HT-29 (cell line): ENCODE measurements around the gene STAT3. TPM values are rescaled to one million over a fixed set of nuclear protein-coding genes. Genes with fewer than 3 reads are reported as not detected.

Source experiments
- DNase-seq: peaks from one replicate; pipeline ENCODE4 v3.0.0-alpha.2; 2015; ENCODE audit warnings: low spot score
- total RNA-seq: library from RNA; depleted of rRNA; stranded (reverse); fragments of >200 nt; shearing (Covaris generic); gene quantifications from 2 replicates; pipeline ENCODE4 v1.2.3, GENCODE V29; 2014

STAT3 gene
- total RNA-seq, 1 experiment from 2014 or later: 30.9 TPM

DNA sequence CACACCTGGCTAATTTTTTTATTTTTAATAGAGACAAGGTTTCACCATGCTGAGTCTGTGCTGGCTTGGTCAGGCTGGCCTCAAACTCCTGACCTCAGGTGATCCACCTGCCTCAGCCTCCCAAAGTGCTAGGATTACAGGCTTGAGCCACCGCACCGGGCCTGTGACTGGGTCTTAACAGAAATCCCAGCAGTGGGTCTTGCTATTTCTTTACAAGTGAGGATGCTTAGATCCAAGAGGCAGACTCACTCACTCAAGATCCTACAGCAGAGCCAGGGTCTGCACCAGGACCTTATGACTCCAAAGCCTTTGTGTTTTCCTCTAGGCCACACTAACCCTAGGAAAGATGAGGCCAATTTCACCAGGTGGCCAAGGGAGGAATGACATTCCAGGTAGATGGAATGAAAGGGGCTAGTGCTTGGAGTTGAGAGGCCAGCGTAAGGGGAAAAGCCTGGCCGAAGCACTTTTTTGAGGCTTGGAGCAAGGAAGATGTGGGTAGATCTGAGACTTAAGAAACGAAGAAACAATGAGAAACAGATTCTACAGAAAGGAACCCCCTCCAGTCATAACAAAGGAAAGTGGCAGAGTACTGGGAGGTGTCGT lies 105.7 kb downstream of the STAT3 start:
- no peak for DNase-seq

- DNase-seq: no peak
These were observed 106.6 kb downstream of the STAT3 start for GRCh38 chr17:42281571-42282096.

DNA sequence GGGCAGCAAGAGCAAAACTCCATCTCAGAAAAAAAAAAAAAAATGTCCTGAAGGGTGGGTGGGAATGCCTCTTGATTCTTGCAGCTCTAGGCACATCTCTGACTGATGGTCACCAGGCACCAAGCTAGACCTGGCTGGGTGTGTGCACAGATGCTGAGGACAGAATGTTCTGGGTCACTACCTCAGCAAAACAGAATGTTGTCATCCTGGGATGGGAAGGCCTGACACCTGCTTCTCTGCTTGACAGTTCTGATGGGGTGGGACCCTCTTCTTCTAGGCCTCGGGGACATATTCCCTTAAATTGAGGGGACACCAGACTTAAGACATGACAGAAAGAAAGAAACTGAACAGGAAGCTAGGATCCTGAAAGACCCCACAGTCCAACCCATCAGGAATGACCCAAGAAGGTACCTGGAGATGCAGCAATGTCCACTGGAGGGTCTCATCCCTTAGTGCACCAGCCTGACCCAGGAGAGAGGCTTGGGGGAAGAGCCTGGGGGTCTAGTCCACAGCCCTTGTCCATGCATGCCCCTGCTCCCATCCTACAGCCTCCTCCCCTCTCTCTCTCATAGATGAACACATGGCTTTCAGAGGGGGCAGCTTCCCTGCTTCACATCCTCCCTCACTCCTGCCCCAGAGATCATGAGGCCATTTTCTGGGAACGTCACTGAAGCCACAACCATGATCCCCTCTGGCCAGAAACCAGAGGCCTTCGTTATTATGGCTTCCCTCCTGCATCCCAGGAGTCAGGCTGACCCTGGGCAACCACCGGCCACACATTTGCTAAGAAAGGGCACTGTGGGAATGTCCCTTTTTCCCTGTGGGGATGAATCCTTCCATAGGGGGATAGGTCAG lies 108.2 kb downstream of the STAT3 start:
- no peak for DNase-seq

DNA sequence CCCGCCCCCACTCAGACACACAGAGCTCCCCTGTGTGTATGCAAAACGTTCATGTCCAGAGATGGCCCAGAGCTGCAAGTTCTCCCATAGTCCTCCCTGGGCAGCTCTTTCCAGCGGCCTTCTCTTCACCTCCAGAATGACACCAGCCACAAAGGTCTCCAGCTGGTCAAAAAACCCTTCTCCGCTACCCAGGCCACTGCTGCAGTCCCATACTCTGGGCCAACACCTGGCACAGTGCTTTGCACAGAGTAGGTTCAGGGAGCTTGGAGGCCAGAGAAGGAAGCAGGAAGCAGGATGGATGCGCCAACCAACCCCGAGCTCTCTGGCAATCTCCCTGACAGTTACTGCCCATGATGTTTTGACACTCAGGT lies 110.9 kb downstream of the STAT3 start:
- DNase-seq: no peak

DNA sequence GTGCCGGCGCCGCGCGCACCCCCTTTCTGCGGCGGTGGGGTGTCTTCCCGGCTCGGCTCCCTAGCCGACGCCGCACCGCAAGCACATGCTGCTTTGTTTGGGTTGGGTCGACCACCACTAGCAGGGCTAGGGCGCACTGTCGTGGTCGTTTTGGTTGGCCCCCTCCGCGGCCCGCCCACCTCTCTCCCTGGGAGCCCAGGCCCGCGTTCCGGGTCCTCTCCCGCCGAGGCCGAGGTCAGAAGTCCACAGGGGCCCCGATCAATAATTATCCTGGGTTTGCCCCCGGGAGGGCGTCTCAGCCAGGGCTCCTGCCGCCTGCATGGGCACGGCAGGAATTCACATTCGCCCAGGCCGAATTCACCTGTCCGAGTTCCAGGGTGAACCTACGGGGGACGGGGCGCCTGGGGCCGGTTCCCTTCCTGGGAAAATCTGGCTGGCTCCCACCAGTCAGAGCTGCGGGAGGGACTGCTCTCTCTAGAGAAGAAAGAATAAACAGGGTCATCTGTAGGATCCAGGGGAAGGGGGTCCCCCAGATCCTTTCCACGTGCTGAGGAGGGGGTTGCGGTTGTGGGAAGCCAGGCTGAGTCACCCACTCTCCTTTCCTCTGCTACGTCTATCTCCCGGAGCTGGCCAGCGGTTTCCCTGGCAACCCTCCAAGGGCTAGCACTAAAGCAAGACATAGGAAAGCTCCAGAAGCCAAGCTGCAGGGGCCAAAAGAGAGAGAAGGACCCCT lies 111.5 kb downstream of the STAT3 start:
- peak; percentile 70 for DNase-seq

DNA sequence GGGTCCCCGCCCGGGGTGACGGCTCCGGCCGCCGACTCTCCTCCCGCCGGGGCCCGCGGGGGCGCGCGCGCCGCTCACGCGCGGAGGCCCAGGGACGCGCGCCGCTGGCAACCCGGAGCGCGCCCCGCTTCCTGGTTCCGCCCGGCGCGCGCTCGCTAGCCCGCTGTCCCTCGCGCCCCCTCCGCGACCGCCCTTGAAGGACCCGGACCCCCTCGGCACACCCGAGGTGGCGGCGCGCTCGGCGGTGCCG lies 112.0 kb downstream of the STAT3 start, which contains the start of gene STAT5B:
Gene STAT5B, minus strand, starts transcription at position 33 of the 250 bp plus-strand sequence. CDS start 44,264 bp downstream, outside the sequence.
- peak; percentile 63 for DNase-seq

- no peak for DNase-seq
These were observed 112.5 kb downstream of the STAT3 start for GRCh38 chr17:42275527-42276358.

- no peak for DNase-seq
These were observed 113.3 kb downstream of the STAT3 start for GRCh38 chr17:42274812-42275526.

DNA sequence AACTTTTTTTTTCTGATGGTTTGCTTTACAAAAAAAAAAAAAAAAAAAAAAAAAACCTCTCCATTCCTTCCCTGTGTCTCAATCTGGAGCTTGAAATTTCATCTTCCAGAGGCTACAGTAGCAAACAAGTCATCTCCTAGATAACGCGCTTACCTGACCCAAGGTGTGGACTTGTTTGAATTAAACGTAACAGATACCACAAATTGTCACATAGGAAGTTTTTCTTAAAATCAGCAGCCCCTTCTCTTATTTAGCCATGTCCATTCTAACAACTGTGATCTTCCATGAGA lies 114.0 kb downstream of the STAT3 start:
- no peak for DNase-seq

- DNase-seq: no peak
These were observed 114.6 kb downstream of the STAT3 start for GRCh38 chr17:42273474-42274252.

- DNase-seq: no peak
These were observed 115.9 kb downstream of the STAT3 start for GRCh38 chr17:42272162-42272907.

DNA sequence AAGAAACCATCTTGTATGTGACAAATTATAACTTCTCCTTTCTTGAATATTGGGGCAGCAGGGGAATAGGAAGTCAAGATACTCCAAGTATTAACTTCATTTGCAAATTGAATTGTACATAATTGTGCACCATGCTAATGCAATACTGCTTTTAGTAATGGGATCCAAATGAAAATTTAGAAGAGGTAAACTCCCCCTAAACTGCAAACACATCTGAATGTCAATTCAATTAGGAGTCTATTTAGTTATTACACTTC lies 116.5 kb downstream of the STAT3 start:
- no peak for DNase-seq

- no peak for DNase-seq
These were observed 117.0 kb downstream of the STAT3 start for GRCh38 chr17:42271006-42271778.

GRCh38 chr17:42270596-42270995 lies 117.6 kb downstream of the STAT3 start:
- DNase-seq: no peak

- no peak for DNase-seq
These were observed 118.1 kb downstream of the STAT3 start for GRCh38 chr17:42270170-42270535.

GRCh38 chr17:42268236-42268635 lies 120.0 kb downstream of the STAT3 start:
- DNase-seq: no peak

- peak; percentile 35 for DNase-seq
These were observed 121.1 kb downstream of the STAT3 start for GRCh38 chr17:42266918-42267766.

DNA sequence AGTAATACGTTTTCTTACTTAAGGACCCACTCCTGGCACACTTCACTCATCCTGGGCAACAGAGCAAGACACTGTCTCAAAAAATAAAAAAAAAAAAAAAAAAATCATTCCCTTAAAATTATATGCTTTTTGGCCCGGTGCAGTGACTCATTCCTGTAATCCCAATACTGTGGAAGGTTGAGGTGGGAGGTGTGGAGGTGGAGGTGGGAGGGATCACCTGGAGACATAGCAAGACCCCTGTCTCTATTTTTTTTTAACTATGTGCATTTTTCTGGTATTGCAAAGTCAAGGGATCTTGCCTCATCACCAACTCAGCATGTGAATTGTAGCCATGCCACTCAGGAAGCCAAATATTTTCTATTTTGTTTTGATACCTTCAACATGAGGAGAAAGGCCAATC lies 121.8 kb downstream of the STAT3 start:
- no peak for DNase-seq
